Activated T-cell treated with anti-CD3 and anti-CD28 coated beads for 24 hours (primary cell): ENCODE results near the gene PBX1.

Experiments
- DNase-seq: peaks from one replicate; pipeline ENCODE4 v3.0.0-alpha.2; 2020; ENCODE audit warnings: low read depth

PBX1 gene

DNA sequence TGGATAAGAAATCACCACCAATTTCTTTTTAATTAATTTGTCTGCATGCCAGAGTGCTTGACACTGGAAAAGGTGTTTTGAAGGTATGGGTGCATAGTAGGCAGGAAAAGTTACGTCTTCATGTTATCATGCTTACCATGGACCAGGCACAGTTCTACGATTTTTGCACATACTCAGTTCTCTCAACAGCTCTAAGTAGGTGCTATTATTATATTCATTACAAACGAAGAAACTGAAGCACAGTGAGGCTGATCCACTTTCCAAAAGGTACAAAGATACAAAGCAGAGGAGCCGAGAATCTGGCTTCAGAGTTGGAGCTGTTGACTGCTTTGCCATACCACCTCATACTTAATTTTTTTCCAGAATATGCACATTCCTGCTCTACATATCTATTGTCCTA, 306.4 kb downstream of the PBX1 start:
- DNase-seq, result no peak

DNA sequence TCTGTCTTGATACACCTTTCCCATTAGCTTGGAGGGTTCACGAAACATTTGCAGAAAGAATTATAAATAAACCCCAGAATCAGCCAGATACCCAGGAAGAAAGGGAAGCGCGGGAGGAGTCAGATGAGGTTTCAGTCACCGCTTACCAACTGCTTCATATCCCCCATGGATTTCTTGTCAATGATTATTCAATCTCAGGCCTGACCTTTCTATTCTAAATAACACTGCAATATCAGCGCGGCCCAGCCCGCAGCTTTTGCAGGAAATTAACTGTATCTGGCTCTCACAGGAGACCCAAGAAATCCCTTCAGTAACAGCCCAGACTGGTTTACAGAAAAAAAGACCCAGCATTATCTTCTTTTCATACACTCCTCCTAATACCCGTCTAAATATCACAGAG, 308.6 kb downstream of the PBX1 start:
- no peak for DNase-seq

DNA sequence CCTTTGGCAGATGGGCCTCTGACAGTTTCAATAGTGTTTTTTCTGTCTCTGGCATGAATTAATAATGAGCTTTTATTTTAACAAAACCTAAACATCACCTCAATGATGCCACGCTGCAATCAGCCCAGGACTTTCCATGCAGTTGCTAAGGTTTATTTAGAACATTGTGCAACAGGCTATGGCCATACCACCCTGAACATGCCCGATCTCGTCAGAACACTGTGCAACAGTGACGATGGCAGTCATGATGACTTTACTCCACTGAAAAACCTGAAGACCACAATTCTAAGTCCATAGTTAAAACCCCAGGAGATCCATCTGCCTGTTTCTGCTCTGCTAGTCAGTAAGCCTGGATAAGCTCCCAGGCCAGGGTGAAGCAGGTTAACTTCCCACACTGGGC, 310.0 kb downstream of the PBX1 start:
- no peak for DNase-seq

DNA sequence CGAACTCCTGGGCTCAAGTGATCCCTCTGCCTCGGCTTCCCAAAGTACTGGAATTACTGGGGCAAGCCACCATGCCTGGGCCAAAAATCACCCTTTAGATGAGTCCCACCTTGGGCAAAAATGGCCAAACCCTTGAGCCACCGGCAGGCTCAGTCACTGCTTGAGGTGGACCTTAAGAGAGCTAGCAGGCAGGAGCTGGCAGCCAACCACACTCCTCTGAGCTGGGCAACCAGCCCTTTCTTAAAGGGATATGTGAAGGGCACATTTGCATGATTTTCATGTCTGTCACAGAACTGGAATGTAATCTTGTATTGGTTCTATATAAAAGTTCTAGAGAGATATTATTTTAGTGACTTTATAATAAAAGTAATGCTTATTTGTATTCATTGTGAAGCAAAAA, 316.5 kb downstream of the PBX1 start:
- DNase-seq, result no peak

DNA sequence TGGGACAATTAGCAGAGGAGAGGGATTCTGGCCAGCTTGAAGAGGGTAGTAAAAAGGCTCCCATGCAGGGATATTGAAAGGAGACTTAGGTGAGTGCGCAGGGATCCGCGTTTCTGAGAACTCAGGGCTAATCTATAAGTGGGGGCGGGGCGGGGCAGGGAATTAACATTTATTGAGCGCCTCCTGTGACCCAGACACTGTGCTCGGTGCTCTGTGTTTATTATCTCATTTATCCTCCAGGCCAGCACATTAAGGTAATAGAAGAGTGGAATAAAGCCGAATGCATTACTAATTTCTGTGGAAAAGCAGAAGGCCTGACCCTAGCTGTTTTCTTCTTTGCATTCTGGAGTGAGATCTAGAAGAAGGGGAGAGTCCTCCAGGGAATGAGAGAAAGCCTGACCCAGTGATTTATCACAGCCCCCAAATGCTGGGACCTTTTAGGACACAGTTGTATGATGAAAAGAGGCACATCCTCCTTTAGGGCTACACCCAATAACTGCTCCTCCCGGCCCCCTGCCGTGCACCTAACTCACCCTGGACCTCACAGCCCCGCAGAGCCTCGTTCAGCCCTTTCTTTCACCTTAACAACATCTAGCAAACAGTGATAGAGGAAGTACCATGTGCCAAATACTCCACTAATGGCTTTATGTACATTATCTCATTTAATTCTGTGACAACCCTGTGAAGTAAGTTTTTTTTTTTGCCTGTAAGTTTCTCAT, 317.6 kb downstream of the PBX1 start:
- no peak for DNase-seq

DNA sequence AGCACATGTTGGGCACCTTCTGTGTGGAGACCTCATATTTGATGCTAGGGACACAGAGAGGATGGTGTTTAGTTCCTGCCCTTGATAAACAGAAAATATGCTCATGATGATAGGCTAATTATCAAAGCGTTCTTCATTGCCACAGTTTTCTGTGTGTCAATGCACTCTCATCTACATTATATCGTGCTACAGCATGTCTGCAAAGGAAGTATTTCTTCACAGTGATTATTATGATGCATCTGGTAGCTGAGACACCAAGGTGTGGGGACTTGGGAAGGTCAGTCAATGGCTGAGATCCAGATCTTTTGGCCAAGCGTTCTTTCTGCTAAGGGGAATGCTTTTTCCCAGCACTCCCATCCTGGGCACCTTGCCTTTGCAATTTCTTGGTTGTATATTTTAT, 321.2 kb downstream of the PBX1 start:
- DNase-seq, result no peak

DNA sequence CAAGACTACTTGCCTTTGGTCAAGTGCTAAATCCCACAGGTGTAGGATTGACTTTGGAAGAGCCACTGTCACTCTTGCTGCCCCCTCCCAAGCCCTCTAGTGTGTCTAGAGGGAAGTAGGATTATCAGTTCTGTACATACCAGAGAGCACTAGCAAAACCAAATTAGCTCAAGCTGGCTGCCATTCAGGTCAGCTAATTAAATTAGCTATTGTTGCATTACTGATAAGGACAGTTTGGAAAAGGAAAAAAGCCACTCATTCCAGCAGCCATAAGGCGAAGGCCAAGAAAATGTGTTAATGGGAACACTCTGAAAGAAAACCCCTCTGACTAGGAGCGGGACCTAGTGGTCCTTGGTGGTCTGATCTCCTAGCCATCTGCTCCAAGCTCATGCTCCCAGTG, 321.7 kb downstream of the PBX1 start:
- no peak for DNase-seq

DNA sequence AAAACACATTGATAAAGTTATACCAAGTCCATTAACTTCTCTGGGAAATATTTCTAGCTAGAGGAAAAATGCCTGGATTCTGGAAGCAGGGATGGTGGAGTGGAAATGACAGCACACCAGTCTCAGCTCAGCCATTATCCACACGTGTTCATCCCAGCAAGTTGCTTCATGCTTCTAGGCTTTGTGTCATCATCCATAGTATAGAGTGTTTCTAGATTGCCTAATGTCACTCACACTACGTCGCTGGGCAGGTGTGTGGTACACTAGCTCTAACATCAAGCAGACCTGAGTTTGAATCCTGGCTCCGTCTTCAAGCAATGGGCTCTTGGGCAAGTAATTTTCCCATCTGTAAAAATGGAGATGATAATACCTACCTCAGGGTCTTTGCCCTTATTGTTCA, 326.3 kb downstream of the PBX1 start:
- no peak for DNase-seq

DNA sequence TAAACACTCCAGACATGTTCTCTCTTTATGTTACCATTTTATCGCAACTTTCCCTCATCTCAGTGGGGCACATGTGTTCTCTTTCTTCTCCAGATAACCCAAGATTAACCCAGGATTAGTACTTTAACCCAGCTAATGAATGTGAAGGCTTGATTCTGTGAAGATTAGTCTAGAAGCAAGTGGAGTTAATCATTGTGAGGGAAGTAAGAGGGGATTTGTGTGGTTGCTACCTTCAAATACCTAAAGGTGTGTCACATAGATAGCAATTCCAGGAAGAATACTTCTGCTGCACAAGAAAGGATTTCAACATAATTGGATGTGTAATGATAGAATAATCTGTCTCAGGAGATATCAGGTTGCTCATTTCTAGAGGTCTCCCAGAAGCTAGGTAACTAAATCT, 327.1 kb downstream of the PBX1 start:
- no peak for DNase-seq

DNA sequence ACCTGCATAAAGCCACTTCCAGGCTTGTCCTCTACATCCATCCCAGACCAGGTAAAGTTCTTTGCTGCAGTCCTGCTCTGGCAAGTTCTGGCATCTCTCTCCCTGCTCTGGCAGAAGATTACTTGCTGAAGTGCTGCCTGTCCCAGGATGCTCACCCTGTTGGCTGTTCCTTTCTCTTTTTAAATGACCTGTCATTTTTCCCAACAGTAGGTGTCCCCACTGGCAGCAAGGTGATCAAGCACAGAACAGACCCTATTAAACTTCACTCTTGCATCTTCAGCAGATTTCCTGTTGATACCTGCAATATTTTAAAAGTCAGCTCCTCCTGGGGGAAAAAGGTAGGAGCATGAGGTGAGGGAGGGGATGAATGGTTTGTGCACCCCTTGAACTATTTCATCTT, 332.6 kb downstream of the PBX1 start:
- DNase-seq, result no peak

DNA sequence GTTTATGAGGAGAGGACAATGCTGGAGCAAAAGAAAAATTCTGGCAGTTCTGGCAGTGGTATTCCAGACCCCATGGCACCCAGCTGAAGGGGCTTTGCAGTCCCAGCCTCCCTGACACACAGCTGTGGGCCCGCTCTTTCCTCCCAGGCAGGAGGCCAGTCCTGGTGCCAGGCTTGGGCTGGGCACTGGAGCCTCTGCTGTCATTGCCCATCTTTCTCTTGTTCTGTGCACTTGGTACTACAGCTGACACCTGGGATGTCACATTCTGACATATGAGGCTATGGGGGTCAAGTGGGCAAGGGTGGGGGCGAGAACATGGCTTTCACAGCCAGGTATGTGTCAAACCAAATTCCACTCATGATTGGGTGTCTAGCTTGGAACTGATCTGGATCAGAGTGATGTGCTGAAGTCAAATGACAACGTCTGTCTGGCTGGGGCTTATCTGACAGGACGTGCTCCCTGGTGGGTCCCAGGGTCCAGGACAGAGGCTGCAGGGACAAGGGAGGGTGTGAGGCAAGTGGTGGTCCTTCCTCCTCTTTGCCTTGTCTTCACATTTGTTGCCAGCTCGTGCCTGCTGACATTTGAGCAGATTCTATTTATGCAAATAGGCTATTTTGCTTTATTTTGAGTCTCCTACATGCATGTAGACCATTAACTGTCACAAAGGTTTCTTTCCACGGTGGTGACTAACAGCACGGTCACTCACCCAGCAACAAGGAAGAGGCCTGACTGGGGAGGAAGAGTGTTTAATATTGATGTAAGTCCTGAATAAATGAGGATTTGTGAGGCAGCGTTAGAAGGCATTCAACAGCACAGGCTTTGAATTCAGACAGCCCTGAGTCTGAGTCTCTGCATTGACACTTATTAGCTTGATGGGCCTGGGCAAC, 336.3 kb downstream of the PBX1 start:
- no peak for DNase-seq

DNA sequence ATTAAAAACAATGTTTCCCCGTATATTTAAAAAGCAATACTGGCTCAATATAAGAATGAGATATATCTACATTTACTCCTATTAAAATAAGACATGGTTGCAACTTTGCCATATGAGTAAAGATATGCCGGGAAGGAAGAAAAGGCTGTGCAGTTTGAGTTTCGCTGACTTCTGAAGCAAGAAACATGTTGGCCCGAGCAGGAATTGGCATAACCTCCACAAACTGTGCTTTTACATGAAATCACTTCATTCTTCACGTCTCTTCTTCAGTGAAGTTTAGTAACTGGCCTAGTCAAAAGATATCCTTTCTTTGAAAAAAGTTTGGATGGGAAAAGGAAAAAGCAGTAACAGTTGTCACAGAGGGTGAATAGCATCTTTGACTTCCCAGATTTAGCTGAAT, 342.0 kb downstream of the PBX1 start:
- no peak for DNase-seq
